ENCODE measurements around the gene OR1C1. TPM values are rescaled to one million over a fixed set of nuclear protein-coding genes. Genes with fewer than 3 reads are reported as not detected.
"Not testable (repeated sequence)": the region's sequence is repeated elsewhere in the genome, so short reads cannot be mapped to it uniquely, and the experiment has no call there.

OR1C1 gene
- total and polyA plus RNA-seq, 2 donors = not detected

- Histone ChIP-seq H3K27me3 (ENCODE audit: control insufficient read depth in 2 of 2, insufficient read depth in 1 of 2, low read length in 1 of 2) (no peaks in the 10 kb centered on the region), H3K9me3 (ENCODE audit: control insufficient read depth in 2 of 2, insufficient read depth in 1 of 2, low read length in 1 of 2) (no peaks in the 10 kb centered on the region), H3K27ac (ENCODE audit: low read depth in 1 of 2, low read length in 1 of 2) (no peak overlapping the region), H3K36me3 (ENCODE audit: control insufficient read depth in 2 of 2, insufficient read depth in 2 of 2, low read length in 1 of 2) (no peaks in the 10 kb centered on the region), H3K4me1 (ENCODE audit: control insufficient read depth in 2 of 2, insufficient read depth in 2 of 2, low read length in 2 of 2) (no peaks in the 10 kb centered on the region), H3K4me3 (ENCODE audit: low read length in 2 of 2) (no peak overlapping the region)
- no peak for DNase-seq (ENCODE audit: low read depth in 6 of 9, low spot score in 9 of 9)
- 93% methylated on average over 5 of the region's 5 CpGs for WGBS
Observed at GRCh38 chr1:247741756-247742155, 18.6 kb downstream of the OR1C1 start.

DNA sequence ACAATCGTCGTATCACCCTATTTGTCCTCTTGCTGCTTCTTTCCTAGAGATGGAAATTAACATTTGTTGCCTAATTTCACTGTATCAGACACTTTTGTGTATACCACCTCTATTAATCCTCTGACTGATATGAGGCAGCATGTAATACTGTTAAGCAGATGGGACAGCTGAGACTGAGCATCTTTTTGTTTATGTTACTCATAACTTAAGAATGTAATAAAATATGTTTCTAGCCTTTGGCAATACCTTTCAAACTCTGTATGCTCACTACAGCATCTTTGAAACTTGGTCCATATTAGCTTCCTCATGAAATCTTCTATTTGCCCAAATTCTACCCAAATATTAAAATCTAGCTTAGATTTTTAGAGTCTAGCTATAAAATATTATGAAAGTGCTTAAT lies 19.6 kb downstream of the OR1C1 start:
- Histone ChIP-seq H3K4me3 (ENCODE audit: low read length in 2 of 2) (no peak overlapping the region), H3K27ac (ENCODE audit: low read depth in 1 of 2, low read length in 1 of 2) (no peak overlapping the region), H3K36me3 (ENCODE audit: control insufficient read depth in 2 of 2, insufficient read depth in 2 of 2, low read length in 1 of 2) (no peaks in the 10 kb centered on the region), H3K4me1 (ENCODE audit: control insufficient read depth in 2 of 2, insufficient read depth in 2 of 2, low read length in 2 of 2) (no peaks in the 10 kb centered on the region), H3K9me3 (ENCODE audit: control insufficient read depth in 2 of 2, insufficient read depth in 1 of 2, low read length in 1 of 2) (no peaks in the 10 kb centered on the region), H3K27me3 (ENCODE audit: control insufficient read depth in 2 of 2, insufficient read depth in 1 of 2, low read length in 1 of 2) (no peaks in the 10 kb centered on the region)
- no peak for DNase-seq (ENCODE audit: low read depth in 6 of 9, low spot score in 9 of 9)
- 98% methylated on average over 2 of the region's 2 CpGs for WGBS

GRCh38 chr1:247738315-247738714 lies 22.0 kb downstream of the OR1C1 start, which contains the start of gene OR14K1:
Gene OR14K1 (plus strand): TSS chr1:247738615. CDS start chr1:247738615, 0 bp downstream.
- DNase-seq (ENCODE audit: low read depth in 6 of 9, low spot score in 9 of 9) = no peak
- Histone ChIP-seq H3K36me3 (ENCODE audit: control insufficient read depth in 2 of 2, insufficient read depth in 2 of 2, low read length in 1 of 2) (no peaks in the 10 kb centered on the region), H3K27ac (ENCODE audit: low read depth in 1 of 2, low read length in 1 of 2) (no peak within 1 kb of the TSS), H3K4me1 (ENCODE audit: control insufficient read depth in 2 of 2, insufficient read depth in 2 of 2, low read length in 2 of 2) (no peaks in the 10 kb centered on the region), H3K9me3 (ENCODE audit: control insufficient read depth in 2 of 2, insufficient read depth in 1 of 2, low read length in 1 of 2) (no peaks in the 10 kb centered on the region), H3K27me3 (ENCODE audit: control insufficient read depth in 2 of 2, insufficient read depth in 1 of 2, low read length in 1 of 2) (no peaks in the 10 kb centered on the region), H3K4me3 (ENCODE audit: low read length in 2 of 2) (no peak within 1 kb of the TSS)
- 98% methylated on average over 1 of the region's 1 CpG for WGBS

GRCh38 chr1:247721222-247721621 lies 39.1 kb downstream of the OR1C1 start:
- Histone ChIP-seq H3K27me3 (ENCODE audit: control insufficient read depth in 2 of 2, insufficient read depth in 1 of 2, low read length in 1 of 2) (no peaks in the 10 kb centered on the region), H3K4me1 (ENCODE audit: control insufficient read depth in 2 of 2, insufficient read depth in 2 of 2, low read length in 2 of 2) (no peaks in the 10 kb centered on the region), H3K4me3 (ENCODE audit: low read length in 2 of 2) (no peak overlapping the region), H3K36me3 (ENCODE audit: control insufficient read depth in 2 of 2, insufficient read depth in 2 of 2, low read length in 1 of 2) (no peaks in the 10 kb centered on the region), H3K27ac (ENCODE audit: low read depth in 1 of 2, low read length in 1 of 2) (no peak overlapping the region), H3K9me3 (ENCODE audit: control insufficient read depth in 2 of 2, insufficient read depth in 1 of 2, low read length in 1 of 2) (peaks cover 2 to 3% of the 10 kb centered on the region in 2 donors)
- 96% methylated on average over 4 of the region's 4 CpGs for WGBS
- DNase-seq (ENCODE audit: low read depth in 6 of 9, low spot score in 9 of 9) = no peak

DNA sequence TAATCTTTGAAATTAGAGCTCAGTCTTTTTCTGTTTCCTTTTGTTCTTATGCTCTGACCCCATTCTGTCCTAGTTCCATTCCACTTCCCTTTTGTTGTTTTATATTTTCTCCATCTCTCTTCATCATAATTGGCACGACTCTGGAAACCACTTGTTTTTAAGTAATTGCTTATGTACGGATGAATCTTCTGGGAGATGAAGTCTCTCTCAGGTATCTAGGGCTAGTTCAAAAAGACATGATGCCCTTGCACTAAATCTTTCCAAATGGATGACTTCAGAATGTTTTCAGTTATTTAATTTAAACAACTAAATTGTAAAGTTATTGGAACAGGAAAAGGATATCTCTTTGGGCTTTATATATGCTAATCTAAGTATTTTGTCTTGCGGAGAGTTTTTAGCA lies 43.8 kb downstream of the OR1C1 start, which contains the start of gene OR6F1:
Gene OR6F1, minus strand, starts transcription at position 101 of the 400 bp plus-strand sequence. CDS start 3,891 bp downstream, outside the sequence.
- H3K36me3 ChIP-seq (ENCODE audit: control insufficient read depth in 2 of 2, insufficient read depth in 2 of 2, low read length in 1 of 2) = no peaks in the 10 kb centered on the region
- no peak within 1 kb of the TSS for H3K27ac ChIP-seq (ENCODE audit: low read depth in 1 of 2, low read length in 1 of 2)
- no peak for DNase-seq (ENCODE audit: low read depth in 6 of 9, low spot score in 9 of 9)
- H3K27me3 ChIP-seq (ENCODE audit: control insufficient read depth in 2 of 2, insufficient read depth in 1 of 2, low read length in 1 of 2) = no peaks in the 10 kb centered on the region
- WGBS = 97% methylated on average over 3 of the region's 3 CpGs
- peaks cover 2 to 3% of the 10 kb centered on the region in 2 donors for H3K9me3 ChIP-seq (ENCODE audit: control insufficient read depth in 2 of 2, insufficient read depth in 1 of 2, low read length in 1 of 2)
- no peak within 1 kb of the TSS for H3K4me3 ChIP-seq (ENCODE audit: low read length in 2 of 2)
- H3K4me1 ChIP-seq (ENCODE audit: control insufficient read depth in 2 of 2, insufficient read depth in 2 of 2, low read length in 2 of 2) = no peaks in the 10 kb centered on the region

- Histone ChIP-seq H3K9me3 (ENCODE audit: control insufficient read depth in 2 of 2, insufficient read depth in 1 of 2, low read length in 1 of 2) (no peaks in the 10 kb centered on the region), H3K36me3 (ENCODE audit: control insufficient read depth in 2 of 2, insufficient read depth in 2 of 2, low read length in 1 of 2) (no peaks in the 10 kb centered on the region), H3K4me3 (ENCODE audit: low read length in 2 of 2) (no peak overlapping the region), H3K27ac (ENCODE audit: low read depth in 1 of 2, low read length in 1 of 2) (no peak overlapping the region), H3K4me1 (ENCODE audit: control insufficient read depth in 2 of 2, insufficient read depth in 2 of 2, low read length in 2 of 2) (no peaks in the 10 kb centered on the region), H3K27me3 (ENCODE audit: control insufficient read depth in 2 of 2, insufficient read depth in 1 of 2, low read length in 1 of 2) (no peaks in the 10 kb centered on the region)
- no peak for DNase-seq (ENCODE audit: low read depth in 6 of 9, low spot score in 9 of 9)
- 98% methylated on average over 7 of the region's 7 CpGs for WGBS
Observed at GRCh38 chr1:247713753-247714152, 46.6 kb downstream of the OR1C1 start.

- H3K9me3 ChIP-seq (ENCODE audit: control insufficient read depth in 2 of 2, insufficient read depth in 1 of 2, low read length in 1 of 2); H3K4me1 ChIP-seq (ENCODE audit: control insufficient read depth in 2 of 2, insufficient read depth in 2 of 2, low read length in 2 of 2); H3K27me3 ChIP-seq (ENCODE audit: control insufficient read depth in 2 of 2, insufficient read depth in 1 of 2, low read length in 1 of 2); H3K27ac ChIP-seq (ENCODE audit: low read depth in 1 of 2, low read length in 1 of 2); H3K4me3 ChIP-seq (ENCODE audit: low read length in 2 of 2); DNase-seq (ENCODE audit: low read depth in 6 of 9, low spot score in 9 of 9); H3K36me3 ChIP-seq (ENCODE audit: control insufficient read depth in 2 of 2, insufficient read depth in 2 of 2, low read length in 1 of 2): not testable (repeated sequence)
- WGBS = 95% methylated on average over 8 of the region's 8 CpGs
Observed at GRCh38 chr1:247710681-247711080, 49.7 kb downstream of the OR1C1 start.

Other genes starting within 250 kb of the OR1C1 start
- gene OR2C3, start 224.1 kb downstream of the OR1C1 start, total RNA-seq = 0.05 TPM
- gene OR2C3, start 224.1 kb downstream of the OR1C1 start, polyA plus RNA-seq = 0.02 TPM
- 0.42 TPM for gene GCSAML, start 211.4 kb downstream of the OR1C1 start, total RNA-seq
- 0.48 TPM for gene GCSAML, start 211.4 kb downstream of the OR1C1 start, polyA plus RNA-seq
- not detected for gene OR2G2, start 172.2 kb downstream of the OR1C1 start, total RNA-seq
- gene OR2G2, start 172.2 kb downstream of the OR1C1 start, polyA plus RNA-seq = 0.05 TPM
- not detected for gene OR2G3, start 155.0 kb downstream of the OR1C1 start, total RNA-seq
- not detected for gene OR2G3, start 155.0 kb downstream of the OR1C1 start, polyA plus RNA-seq
- not detected for gene OR13G1, start 80.8 kb downstream of the OR1C1 start, total RNA-seq
- gene OR13G1, start 80.8 kb downstream of the OR1C1 start, polyA plus RNA-seq = not detected
- not detected for gene OR6F1, start 43.9 kb downstream of the OR1C1 start, total RNA-seq
- gene OR6F1, start 43.9 kb downstream of the OR1C1 start, polyA plus RNA-seq = not detected
- not detected for gene OR14K1, start 21.9 kb downstream of the OR1C1 start, total RNA-seq
- gene OR14K1, start 21.9 kb downstream of the OR1C1 start, polyA plus RNA-seq = not detected
- not detected for gene OR14A2, start 12.4 kb downstream of the OR1C1 start, total RNA-seq
- gene OR14A2, start 12.4 kb downstream of the OR1C1 start, polyA plus RNA-seq = not detected
- not detected for gene OR14A16, start 63.6 kb upstream of the OR1C1 start, total RNA-seq
- gene OR14A16, start 63.6 kb upstream of the OR1C1 start, polyA plus RNA-seq = not detected
- not detected for gene OR11L1, start 81.3 kb upstream of the OR1C1 start, total RNA-seq
- not detected for gene OR11L1, start 81.3 kb upstream of the OR1C1 start, polyA plus RNA-seq
- 0.66 TPM for gene TRIM58, start 96.6 kb upstream of the OR1C1 start, total RNA-seq
- 0.14 TPM for gene TRIM58, start 96.6 kb upstream of the OR1C1 start, polyA plus RNA-seq
- 0.09 TPM for gene OR2W3, start 135.0 kb upstream of the OR1C1 start, total RNA-seq
- 0.09 TPM for gene OR2W3, start 135.0 kb upstream of the OR1C1 start, polyA plus RNA-seq
- gene OR2T8, start 159.7 kb upstream of the OR1C1 start, total RNA-seq = not detected
- gene OR2T8, start 159.7 kb upstream of the OR1C1 start, polyA plus RNA-seq = 0.02 TPM
- gene OR2AJ1, start 164.3 kb upstream of the OR1C1 start, total RNA-seq = not detected
- gene OR2AJ1, start 164.3 kb upstream of the OR1C1 start, polyA plus RNA-seq = not detected
- not detected for gene OR2L8, start 188.3 kb upstream of the OR1C1 start, total RNA-seq
- gene OR2L8, start 188.3 kb upstream of the OR1C1 start, polyA plus RNA-seq = not detected
- 0.09 TPM for gene OR2AK2, start 204.7 kb upstream of the OR1C1 start, total RNA-seq
- not detected for gene OR2AK2, start 204.7 kb upstream of the OR1C1 start, polyA plus RNA-seq